HUES64 (cell line): ENCODE measurements around the gene TCTN3.
"Not testable (repeated sequence)": the region's sequence is repeated elsewhere in the genome, so short reads cannot be mapped to it uniquely, and the experiment has no call there.

Experiments used
- H3K27ac ChIP-seq: 2 replicates; pipeline ENCODE4 v1.7.0; 2013; ENCODE audit warnings: low read depth, low read length, inconsistent platforms
- H3K27me3 ChIP-seq: 2 replicates; pipeline ENCODE4 v1.6.1; 2013; ENCODE audit warnings: mild to moderate bottlenecking, low read length; ENCODE audit not compliant: insufficient read depth
- H3K36me3 ChIP-seq: 2 replicates; pipeline ENCODE4 v1.6.1; 2013; ENCODE audit warnings: mild to moderate bottlenecking, low read length; ENCODE audit not compliant: insufficient read depth
- H3K4me1 ChIP-seq: 2 replicates; pipeline ENCODE4 v1.6.1; 2013; ENCODE audit warnings: mild to moderate bottlenecking, low read length, moderate library complexity; ENCODE audit not compliant: insufficient read depth
- H3K4me3 ChIP-seq: 2 replicates; pipeline ENCODE4 v1.5.1; 2013; ENCODE audit warnings: mild to moderate bottlenecking, low read length, moderate library complexity
- H3K9ac ChIP-seq: 2 replicates; pipeline ENCODE4 v1.6.1; 2013; ENCODE audit warnings: mild to moderate bottlenecking, low read depth, low read length
- H3K9me3 ChIP-seq: 2 replicates; pipeline ENCODE4 v1.6.1; 2013; ENCODE audit warnings: low read depth, low read length; ENCODE audit not compliant: insufficient read depth
- WGBS: fragments of 150-250, 120-280 bp; methylation state at CpG from one replicate; pipeline ENCODE4 v1.1.7; 2013; ENCODE audit warnings: missing lambda C conversion rate; 5-methylcytosine and 5-hydroxymethylcytosine counted together

Gene TCTN3

DNA sequence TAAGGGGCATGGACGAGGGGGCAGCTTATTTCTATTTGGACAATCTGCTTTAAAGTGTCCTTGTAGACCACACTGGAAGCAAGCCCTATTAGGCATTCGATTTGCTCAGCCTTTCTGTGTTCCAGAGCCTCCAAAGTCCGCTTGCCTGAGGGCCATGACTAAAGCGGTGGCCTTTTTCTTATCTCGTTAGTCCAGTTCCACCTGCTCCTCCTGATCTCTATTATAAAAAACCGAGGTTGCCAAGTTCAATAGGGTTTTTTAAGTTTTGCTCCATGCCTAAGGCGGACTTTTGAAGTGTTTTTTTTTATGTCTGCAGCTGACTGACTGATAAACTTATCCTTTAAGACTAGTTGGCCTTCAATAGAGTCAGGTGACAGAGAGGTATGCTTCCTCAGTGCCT, 27.0 kb upstream of the TCTN3 start:
- H3K9me3 ChIP-seq, H3K27me3 ChIP-seq, H3K36me3 ChIP-seq, H3K27ac ChIP-seq, H3K9ac ChIP-seq, H3K4me3 ChIP-seq, H3K4me1 ChIP-seq: not testable (repeated sequence)
- 88% methylated on average over 7 of the region's 7 CpGs for WGBS

DNA sequence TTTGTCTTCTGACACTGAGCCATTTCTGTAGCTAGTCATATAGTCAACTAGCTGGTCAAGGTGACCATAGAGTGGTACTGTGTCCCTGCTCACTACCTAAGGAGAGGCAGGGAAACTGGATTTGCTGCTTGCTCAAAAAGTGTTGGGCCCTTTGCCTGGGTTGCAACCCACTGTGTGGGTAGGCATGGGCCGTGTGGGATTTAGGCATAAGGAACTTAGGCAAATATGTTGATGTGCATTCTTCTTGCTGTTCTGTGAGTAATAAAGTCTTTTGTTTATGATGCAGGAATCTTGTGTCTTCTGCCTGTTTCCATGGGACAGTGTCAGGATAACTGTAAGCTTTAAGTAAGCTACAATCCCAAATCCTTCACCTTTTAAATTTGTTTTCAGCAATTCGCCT, 23.1 kb upstream of the TCTN3 start:
- H3K9ac ChIP-seq: no peak overlapping the region
- no peaks in the 10 kb centered on the region for H3K27me3 ChIP-seq
- H3K9me3 ChIP-seq: no peaks in the 10 kb centered on the region
- H3K4me3 ChIP-seq: no peak overlapping the region
- no peak overlapping the region for H3K27ac ChIP-seq
- no peaks in the 10 kb centered on the region for H3K4me1 ChIP-seq
- no peaks in the 10 kb centered on the region for H3K36me3 ChIP-seq
- whole genome bisulfite sequencing: 76% methylated on average over 1 of the region's 2 CpGs

DNA sequence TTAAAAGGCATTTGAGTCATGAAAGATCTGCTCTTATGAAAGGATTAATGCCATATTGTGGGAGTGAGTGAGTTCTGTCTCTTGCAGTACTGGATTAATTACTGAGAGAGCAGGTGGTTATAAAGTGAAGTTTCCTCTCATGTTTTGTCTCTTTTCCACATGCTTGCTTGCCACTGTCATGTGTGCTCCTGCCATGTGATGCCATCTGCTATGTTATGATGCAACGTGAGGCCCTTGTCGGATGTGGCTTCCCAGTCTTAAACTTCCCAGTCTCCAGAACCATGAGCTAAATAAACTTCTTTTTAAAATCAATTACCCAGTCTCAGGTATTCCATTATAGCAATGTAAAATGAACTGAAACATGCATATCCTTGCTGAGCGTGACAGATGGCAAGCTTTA, 22.7 kb upstream of the TCTN3 start:
- Histone ChIP-seq H3K27me3 (no peaks in the 10 kb centered on the region), H3K4me3 (no peak overlapping the region), H3K4me1 (no peaks in the 10 kb centered on the region), H3K9ac (no peak overlapping the region), H3K27ac (no peak overlapping the region), H3K36me3 (no peaks in the 10 kb centered on the region), H3K9me3 (no peaks in the 10 kb centered on the region)
- WGBS: 90% methylated on average over 3 of the region's 3 CpGs

DNA sequence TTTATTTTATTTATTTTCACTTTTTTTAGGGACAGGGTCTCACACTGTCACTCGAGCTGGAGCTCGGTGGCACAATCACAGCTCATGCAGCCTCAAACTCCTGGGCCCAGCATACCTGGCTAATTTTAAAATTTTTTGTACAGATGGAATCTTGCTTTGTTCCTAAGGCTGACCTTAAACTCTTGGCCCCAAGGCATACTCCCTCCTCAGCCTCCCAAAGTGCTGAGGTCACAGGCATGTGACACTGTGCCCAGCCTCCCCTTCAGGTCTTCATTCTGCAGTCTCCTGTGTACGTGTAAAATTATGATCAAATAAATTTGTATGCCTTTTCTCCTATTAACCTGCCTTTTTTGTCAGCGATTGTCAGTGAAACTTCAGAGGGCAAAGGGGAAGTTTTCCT, 17.8 kb upstream of the TCTN3 start:
- Histone ChIP-seq H3K4me1 (no peaks in the 10 kb centered on the region), H3K9ac (no peak overlapping the region), H3K36me3 (no peaks in the 10 kb centered on the region), H3K27ac (no peak overlapping the region), H3K27me3 (no peaks in the 10 kb centered on the region), H3K4me3 (no peak overlapping the region), H3K9me3 (peaks cover 3% of the 10 kb centered on the region; the same call in 1 of the 2 replicates)
- WGBS: 95% methylated on average over 4 of the region's 4 CpGs

DNA sequence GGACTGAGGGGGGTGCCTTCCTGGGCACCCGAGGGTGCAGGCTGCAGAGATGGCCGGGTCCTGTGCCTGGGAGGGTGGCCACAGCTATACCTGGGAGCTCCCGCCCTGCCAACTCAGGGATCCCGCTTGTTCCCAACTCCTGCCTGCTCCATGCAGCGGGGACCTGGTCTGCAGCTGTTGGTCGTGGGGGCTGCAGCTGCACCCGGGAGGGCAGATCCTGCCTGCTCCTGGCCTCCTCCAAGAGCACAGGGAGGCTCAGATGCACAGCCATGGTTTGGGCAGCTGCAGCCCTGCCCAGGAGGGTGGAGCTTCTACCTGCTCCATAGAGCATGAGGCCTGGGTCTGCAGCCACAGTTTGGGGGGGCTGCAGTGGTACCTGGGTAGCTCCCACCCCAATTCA, 13.3 kb upstream of the TCTN3 start:
- no peaks in the 10 kb centered on the region for H3K4me1 ChIP-seq
- WGBS: 90% methylated on average over 7 of the region's 7 CpGs
- H3K4me3 ChIP-seq: no peak overlapping the region
- no peak overlapping the region for H3K9ac ChIP-seq
- H3K27me3 ChIP-seq: no peaks in the 10 kb centered on the region
- peaks cover 8% of the 10 kb centered on the region for H3K9me3 ChIP-seq
- H3K36me3 ChIP-seq: no peaks in the 10 kb centered on the region
- H3K27ac ChIP-seq: no peak overlapping the region

DNA sequence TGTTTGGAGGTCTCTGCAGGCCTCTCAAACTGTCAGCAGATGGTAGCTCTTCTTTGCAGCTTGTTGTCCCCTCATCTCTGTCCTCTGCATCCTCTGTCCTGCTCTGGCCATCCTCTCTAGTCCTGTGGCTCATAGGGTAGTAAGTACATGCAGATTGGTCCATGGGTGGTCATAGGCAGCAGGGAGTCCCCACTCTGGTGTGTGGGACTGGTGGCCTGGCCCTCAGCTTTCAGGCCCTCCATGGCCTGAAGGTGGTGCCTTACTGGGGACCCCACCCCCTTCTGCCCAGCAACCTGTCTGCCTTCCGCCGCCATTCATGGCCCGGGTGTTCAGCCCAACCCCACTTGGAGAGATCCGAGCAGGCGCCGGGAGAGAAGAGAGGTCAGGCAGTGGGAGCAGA, 12.8 kb upstream of the TCTN3 start:
- H3K36me3 ChIP-seq: no peaks in the 10 kb centered on the region
- 46% methylated on average over 6 of the region's 6 CpGs for WGBS
- no peaks in the 10 kb centered on the region for H3K27me3 ChIP-seq
- H3K9ac ChIP-seq: no peak overlapping the region
- H3K9me3 ChIP-seq: peaks cover 8% of the 10 kb centered on the region
- H3K27ac ChIP-seq: no peak overlapping the region
- no peak overlapping the region for H3K4me3 ChIP-seq
- no peaks in the 10 kb centered on the region for H3K4me1 ChIP-seq

DNA sequence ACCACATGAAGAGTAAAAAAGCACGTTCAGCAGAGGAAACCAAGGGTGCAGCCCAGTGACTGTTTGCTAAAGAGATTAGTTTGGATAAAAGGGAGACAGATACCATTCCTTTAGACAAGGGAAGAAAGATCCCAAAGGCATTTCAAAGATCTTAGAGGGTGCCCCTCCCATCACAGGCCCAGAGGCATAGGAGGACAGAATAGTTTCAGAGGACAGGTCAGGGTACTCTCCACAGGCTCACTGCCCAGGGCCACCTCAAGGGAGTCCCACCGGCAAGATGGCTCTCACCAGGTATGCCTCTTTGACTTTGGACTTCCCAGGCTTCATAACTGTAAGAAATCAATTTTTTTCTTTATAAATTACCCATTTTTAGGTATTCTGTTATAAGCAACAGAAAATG, 4.7 kb upstream of the TCTN3 start:
- Histone ChIP-seq H3K4me3 (no peak overlapping the region), H3K9ac (no peak overlapping the region), H3K27me3 (no peaks in the 10 kb centered on the region), H3K4me1 (no peaks in the 10 kb centered on the region), H3K36me3 (no peaks in the 10 kb centered on the region), H3K27ac (no peak overlapping the region), H3K9me3 (peaks cover 4% of the 10 kb centered on the region; the same call in 1 of the 2 replicates)
- WGBS: 47% methylated on average over 2 of the region's 2 CpGs

DNA sequence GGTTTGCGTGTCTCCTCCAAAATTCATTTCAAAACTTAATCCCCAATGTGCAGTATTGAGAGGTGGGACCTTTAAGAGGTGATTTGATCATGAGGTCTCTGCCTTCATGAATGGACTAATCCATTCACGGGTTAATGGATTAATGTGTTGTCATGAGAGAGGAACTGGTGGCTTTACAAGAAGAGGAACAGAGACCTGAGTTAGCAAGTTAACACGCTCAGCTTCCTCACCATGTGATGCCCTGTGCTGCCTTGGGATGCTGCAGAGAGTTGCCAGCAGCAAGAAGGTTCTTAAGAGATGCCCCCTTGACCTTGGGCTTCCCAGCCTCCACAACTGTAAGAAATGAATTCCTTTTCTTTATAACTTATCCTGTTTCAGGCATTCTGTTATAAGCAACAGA, 3.7 kb upstream of the TCTN3 start:
- Histone ChIP-seq H3K9me3 (peaks cover 4% of the 10 kb centered on the region; the same call in 1 of the 2 replicates), H3K4me1 (peaks cover 4% of the 10 kb centered on the region; the same call in 1 of the 2 replicates), H3K9ac (no peak overlapping the region), H3K27me3 (no peaks in the 10 kb centered on the region), H3K27ac (no peak overlapping the region), H3K36me3 (0 out of 2 replicates have a peak, but pooled peaks cover 2% of the 10 kb centered on the region), H3K4me3 (no peak overlapping the region)
- 91% methylated on average over 2 of the region's 3 CpGs for WGBS

DNA sequence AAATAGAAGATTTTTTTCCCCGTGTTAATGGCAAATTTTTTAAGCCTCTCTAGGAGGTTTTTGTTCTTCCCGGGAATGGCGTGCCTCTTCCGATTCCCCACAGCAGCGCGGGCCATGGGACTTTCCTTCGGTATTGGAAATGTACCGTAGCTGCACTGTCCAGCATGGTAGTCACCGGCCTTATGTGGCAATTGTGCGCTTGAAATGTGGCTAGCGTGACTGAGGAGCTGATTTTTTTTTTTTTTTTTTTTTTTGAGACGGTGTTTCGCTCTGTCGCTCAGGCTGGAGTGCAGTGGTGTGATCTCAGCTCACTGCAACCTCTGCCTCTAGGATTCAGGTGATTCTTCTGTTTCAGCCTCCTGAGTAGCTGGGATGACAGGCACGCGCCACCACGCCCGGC, 938 bp upstream of the TCTN3 start:
- peaks cover 4% of the 10 kb centered on the region; the same call in 1 of the 2 replicates for H3K9me3 ChIP-seq
- no peaks in the 10 kb centered on the region for H3K27me3 ChIP-seq
- no peak overlapping the region for H3K27ac ChIP-seq
- WGBS: 96% methylated on average over 18 of the region's 18 CpGs
- no peak overlapping the region for H3K4me3 ChIP-seq
- H3K36me3 ChIP-seq: peaks cover 29% of the 10 kb centered on the region
- H3K9ac ChIP-seq: no peak overlapping the region
- peaks cover 5% of the 10 kb centered on the region; the same call in 1 of the 2 replicates for H3K4me1 ChIP-seq

DNA sequence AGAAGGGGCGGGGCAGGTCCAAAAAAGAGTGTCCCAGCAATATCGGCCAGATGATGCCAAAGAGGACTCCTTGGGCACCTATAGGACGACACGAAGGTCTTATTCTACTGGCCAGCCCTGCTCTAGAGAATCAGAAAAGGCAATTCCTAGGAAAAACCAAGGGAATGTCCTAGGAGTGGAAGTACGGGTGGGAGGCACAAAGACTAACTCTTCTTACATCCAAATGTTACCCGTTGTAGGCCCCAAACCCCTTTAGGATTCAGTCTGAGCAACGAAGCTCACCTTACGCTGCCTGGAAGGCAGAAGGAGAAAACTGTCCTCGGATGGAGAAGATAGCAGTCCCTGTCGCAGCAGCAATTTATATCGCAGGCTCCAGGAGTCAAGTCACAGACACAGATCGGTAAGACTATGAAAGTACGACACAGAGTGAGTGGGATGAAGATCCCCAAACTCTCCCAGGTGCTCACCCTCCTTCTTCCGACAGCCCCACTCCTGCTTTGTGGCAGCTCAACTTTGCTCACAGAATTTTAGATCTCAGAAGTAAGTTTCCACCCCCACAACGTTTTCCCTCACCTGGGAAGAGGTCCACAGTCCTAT, 558 bp downstream of the TCTN3 start:
- Histone ChIP-seq H3K36me3 (peaks cover 41% of the 10 kb centered on the region), H3K9me3 (no peaks in the 10 kb centered on the region), H3K9ac (peak overlapping the region; percentile 91), H3K27ac (0 out of 2 replicates have a peak overlapping the region, but pooled peaks have one; percentile 47), H3K27me3 (no peaks in the 10 kb centered on the region), H3K4me1 (peaks cover 5% of the 10 kb centered on the region; the same call in 1 of the 2 replicates), H3K4me3 (peak overlapping the region; percentile 88)
- 9% methylated on average over 15 of the region's 15 CpGs for WGBS

DNA sequence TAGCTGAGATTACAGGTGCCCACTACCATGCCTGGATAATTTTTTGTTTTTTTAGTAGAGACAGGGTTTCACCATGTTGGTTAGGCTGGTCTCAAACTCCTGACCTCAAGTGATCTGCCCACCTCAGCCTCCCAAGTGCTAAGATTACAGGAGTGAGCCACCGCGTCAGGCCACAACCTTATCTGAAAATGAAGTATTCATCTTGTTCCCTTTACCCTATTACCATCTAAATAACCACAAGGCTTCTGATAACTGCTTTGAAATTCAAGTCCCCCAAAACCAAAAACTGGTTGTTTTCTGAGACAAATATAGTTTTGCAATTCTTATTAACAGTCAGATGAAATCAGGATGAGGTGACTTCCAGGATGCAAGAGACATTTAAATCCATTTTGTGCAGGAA, 2.4 kb downstream of the TCTN3 start:
- Histone ChIP-seq H3K9ac (no peak overlapping the region), H3K27me3 (no peaks in the 10 kb centered on the region), H3K36me3 (peaks cover 57% of the 10 kb centered on the region), H3K4me1 (peaks cover 5% of the 10 kb centered on the region; the same call in 1 of the 2 replicates), H3K27ac (no peak overlapping the region), H3K4me3 (no peak overlapping the region), H3K9me3 (no peaks in the 10 kb centered on the region)
- WGBS: 99% methylated on average over 2 of the region's 2 CpGs

DNA sequence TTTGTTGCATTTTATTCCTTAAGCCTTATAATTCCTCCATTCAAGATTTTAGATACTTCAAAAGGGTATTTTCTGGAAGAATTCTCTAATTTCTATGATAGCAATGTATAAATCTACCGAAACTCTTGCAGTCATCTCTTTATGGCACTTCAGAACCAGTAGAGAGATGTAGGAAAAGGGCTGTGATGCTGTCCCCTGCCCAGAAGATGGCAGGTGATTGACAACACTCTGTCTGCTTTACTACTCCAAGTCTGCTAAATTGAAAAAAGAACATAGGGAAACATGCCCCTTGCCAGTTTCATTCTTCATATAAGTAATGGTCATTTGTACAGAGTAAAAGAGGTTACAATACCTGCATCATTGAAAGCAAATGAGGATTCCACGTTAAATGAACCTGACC, 5.1 kb downstream of the TCTN3 start:
- Histone ChIP-seq H3K36me3 (peaks cover 83% of the 10 kb centered on the region), H3K27ac (no peak overlapping the region)
- 94% methylated on average over 2 of the region's 2 CpGs for WGBS

More for the DNA sequence above, 5.1 kb downstream of the TCTN3 start:
- Histone ChIP-seq H3K4me3 (no peak overlapping the region), H3K4me1 (peaks cover 5% of the 10 kb centered on the region; the same call in 1 of the 2 replicates), H3K27me3 (no peaks in the 10 kb centered on the region), H3K9me3 (no peaks in the 10 kb centered on the region), H3K9ac (no peak overlapping the region)
